GM21381 (cell line): ENCODE results near the gene NOMO2.
"Not testable (repeated sequence)": the region's sequence is repeated elsewhere in the genome, so short reads cannot be mapped to it uniquely, and the experiment has no call there.

ENCODE experiments used
- ATAC-seq: cut with Tn5 transposase; IDR thresholded peaks from one replicate; pipeline ENCODE4 v1.9.1; 2021; ENCODE audit warnings: mild to moderate bottlenecking, moderate library complexity; ENCODE audit not compliant: unreplicated experiment

Gene NOMO2

DNA sequence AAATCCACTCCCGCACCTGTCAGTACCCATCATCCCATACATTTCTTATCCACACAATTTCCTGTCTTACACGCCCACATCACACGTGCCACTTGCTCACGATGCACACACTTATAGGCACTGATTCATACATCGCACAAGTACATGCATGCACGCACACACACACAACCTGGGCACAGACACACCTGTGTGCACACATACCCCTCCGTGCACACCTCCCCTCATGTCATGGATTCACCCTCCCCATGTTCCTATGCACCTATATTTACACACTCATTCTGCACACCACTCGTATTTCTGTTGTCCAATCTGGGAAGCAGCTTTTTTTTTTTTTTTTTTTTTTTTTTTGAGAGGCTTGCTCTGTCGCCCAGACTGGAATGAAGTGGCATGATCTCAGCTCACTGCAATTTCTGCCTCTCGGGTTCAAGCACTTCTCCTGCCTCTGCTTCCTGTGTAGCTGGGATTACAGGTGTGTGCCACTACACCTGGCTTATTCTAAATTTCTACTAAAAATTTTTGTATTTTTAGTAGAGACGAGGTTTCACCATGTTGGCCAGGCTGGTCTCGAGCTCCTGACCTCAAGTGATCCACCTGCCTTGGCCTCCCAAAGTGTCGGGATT is 13.5 kb upstream of the NOMO2 start:
- ATAC-seq = not testable (repeated sequence)

DNA sequence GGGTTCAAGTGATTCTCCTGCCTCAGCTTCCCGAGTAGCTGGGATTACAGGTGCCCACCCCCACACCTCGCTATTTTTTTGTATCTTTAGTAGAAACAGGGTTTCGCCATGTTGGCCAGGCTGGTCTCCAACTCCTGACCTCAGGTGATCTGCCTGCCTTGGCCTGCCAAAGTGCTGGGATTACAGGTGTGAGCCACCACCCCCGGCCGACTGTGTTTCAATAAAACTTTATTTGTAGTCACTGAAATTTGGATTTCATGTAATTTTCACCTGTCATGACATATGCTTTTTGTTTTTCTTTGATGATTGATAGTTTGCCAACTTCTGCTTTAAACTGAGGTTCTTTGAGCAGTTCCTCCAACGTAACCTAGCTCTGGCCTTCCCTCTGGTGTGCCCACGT is 12.0 kb upstream of the NOMO2 start:
- not testable (repeated sequence) for ATAC-seq

DNA sequence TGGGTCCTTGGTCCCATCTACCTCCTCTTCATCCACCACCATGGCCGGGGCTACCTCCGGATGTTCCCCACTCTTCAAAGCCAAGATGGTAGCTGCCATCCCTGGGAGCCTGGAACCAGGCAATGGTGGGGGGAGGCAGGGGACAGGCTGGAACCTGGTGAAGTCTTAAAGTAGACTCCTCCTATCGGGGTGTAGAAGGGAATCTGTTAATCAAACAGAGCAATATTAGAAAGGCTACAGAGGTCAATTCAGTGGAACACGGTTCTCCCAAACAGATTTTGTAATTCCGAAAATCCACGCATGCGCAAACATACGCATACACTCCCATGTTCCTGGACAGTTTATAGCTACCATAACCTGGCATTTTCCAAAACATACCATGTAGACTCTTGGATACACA is 11.1 kb upstream of the NOMO2 start:
- not testable (repeated sequence) for ATAC-seq

DNA sequence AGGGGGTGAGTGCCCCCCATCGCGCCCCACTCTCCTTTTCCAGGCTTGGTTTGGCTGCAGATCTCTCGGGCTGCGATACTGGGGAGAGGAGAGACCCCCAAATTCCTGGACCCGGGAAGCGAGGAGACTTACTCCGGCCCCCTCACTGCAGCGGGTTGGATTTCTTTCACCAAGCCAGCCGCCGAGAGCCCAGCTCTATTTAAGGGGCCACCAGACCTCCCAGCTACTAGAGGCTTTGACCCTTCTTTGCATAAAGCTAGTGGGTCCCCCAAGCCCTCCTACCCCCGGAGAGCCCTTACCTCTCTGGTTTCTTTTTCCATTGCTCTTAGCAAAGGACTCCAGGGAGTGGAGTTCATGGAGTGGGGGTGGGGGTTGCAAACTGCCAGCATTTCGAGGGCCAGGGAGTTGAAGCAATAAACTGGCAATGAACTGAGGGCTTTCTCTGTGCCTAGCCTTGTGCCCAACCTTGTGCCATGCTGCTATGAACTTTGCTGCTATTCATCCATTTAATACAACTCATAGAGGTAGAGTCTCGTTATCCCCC is 9.5 kb upstream of the NOMO2 start:
- ATAC-seq = not testable (repeated sequence)

DNA sequence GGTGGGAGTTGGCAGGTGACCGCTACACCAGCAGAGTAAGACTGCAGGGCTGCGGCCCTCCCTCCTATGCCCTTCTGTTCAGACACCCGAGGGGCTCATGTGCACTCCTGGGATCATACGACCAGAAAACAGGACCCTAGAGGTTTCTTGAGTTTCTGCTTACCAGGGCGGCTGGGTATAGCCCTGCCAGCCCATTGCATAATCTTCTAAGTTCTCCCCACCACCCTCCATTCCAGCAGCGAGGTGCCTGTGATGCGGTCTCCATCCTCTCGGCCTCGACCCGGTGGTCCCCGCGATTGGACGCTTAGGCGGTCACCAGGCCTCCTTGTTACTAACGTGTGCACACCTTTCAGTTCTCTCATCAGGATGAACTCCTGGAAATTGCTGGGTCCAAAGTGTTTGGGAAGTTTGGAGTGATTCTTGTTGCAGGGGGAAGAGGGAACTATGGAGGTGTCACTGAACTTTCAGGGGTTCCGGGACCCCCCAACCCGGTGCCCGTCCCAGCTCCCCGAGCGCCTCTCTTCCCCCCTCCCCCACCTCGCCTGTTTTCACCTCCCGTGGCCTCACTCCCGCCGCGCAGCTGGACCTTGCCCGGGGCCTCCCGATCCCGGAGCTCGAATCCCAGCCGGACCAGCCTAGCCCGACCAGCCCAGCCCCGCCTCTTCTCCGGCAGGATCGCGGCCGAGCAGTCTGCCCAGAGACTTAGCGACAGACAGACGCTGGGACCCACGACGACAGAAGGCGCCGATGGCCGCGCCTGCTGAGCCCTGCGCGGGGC is 8.8 kb upstream of the NOMO2 start:
- not testable (repeated sequence) for ATAC-seq

DNA sequence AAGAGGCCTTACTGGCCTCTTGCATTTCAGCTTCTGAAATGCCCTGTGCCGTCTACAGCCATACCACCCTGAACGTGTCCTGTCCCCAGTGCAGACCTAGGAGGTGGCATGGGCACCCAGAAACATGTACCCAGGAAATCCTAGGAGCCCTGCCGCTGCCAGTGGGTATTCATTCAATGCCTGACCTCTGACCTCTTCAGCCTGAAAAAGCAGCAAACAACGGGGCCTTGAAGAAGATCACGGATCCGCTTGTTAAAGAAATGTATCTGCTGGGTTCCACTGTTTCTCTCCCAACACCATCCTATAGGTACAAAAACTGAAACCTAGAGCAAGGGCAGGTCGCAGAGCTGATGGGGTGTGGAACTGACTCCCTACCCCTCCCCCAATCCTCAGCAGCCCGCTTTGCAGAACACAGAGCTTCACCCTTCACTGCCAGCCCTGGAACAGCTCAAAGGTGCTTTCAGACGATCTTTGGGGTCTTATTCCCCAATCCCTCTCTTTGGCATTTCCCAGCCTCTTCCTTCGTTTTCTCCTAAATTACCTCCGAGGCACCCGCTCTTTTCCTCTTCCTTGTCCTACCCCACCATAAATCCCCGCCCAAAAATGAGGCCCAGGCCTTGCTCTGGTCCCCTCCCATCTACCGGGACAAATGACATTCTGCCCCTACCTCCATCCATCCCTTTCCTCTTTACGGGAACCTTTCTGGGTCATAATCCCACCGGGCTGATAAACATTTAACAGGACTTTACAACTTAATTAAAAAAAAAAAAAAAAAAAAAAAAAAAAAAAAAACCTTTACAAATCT is 1.3 kb downstream of the NOMO2 start:
- not testable (repeated sequence) for ATAC-seq

DNA sequence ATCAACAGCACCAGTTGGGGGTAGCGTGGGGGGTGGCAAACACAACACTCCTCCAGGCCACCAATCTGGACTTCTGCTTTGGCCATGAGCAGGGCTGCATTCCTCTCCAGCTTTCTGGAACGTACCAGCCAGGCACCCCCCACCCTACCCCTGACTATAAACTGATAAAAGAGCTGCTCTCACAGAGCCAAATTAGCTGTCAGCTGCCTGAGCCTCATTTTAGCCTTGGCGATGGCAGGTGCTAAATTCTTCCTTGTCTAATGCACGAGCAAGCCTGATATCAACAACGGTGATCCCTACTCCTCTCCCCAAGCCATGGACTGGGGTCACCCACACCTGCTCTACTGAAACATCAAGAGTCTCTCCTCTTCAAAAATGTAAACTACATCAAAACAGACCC is 8.2 kb downstream of the NOMO2 start:
- not testable (repeated sequence) for ATAC-seq

DNA sequence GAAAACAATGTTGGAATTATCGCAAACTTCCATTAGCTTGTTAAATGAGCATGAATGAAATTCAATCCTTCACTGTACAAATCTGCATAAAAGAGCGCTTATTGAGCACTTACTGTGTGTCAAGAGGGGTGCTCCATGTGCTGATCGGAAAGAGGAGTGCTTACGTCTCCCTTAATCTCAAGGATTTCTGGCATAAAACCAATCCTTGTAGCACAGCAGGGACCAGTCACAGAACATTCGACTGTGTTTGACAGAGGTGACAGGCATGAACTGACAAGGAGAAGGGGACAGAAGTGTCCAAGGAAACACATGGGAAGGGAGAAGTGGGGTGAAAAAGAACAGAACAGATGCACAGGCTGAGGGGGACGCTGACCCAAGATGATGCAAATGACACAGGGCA is 14.5 kb downstream of the NOMO2 start:
- ATAC-seq = not testable (repeated sequence)

DNA sequence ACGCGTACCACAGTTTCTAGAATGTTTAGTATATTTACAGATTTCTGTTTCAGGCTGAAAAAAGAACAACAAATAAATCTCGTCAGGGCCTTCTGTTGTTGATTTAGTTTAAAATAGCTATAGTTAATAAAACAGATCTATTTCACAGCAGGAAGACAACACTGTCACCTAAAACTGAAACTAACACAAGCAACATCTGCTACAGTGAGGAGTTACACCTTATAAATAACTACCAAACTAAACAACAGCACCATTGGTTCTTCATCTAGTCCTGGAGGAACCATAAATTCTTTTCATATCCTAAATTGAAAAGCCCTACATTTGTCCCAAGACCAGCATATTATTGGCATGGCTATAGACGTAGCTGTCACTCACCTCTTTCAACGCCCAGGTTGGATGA is 15.0 kb downstream of the NOMO2 start:
- ATAC-seq = not testable (repeated sequence)

DNA sequence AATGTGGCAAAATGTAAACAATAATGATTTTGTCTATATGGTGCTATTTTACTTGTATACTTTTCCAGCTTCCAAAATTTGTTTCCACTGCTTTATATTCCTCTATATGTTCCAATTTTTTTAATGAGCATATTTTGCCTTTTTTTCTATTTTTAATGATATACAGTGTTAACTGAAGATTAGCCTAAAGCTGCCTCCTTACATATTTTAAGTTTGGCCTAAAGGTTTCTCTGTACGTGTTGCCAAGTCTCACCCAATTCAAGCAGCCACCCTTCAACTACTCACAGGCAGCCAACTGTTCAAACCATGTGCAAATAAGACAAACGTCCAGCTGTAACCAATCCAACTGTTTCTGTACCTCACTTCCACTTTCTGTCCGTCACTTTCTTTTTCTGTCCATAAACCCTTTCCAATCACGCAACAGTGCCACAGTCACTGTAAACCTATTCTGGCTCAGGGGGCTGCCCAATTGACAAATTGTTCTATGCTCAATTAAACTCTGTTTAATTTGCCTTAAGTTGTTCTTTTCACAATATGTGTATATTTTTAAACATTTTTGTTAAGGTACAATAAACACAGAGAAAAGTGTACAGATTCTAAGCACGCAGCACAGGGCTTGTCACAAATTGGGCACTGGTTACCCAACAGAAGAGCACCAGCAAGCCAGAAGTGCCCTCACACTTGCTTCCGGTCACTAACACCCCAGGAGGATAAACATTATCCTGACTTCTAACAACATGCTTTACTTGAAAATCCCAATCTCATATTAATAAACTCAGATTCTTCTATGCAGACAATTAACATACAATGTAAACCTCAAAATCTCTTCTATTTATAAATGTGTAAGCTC is 17.4 kb downstream of the NOMO2 start:
- ATAC-seq = not testable (repeated sequence)

DNA sequence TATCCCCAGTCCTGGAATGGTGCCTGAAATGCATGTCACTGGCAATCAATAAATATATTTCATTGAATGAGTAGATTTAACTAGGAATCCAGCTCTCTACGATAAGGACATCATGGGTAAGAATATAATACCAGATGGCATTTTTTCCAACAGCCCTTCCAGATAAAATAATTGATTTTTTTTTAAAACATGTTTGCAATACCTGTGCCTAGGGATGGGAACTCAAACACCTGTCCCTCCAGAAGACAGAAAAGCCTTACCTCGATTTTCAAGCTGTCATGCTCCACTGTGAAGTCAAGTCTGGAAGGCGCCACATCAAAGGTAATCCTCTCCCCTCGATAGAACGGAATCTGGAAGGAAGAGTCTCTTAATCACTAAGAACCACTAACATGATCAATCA is 20.0 kb downstream of the NOMO2 start:
- ATAC-seq = not testable (repeated sequence)

DNA sequence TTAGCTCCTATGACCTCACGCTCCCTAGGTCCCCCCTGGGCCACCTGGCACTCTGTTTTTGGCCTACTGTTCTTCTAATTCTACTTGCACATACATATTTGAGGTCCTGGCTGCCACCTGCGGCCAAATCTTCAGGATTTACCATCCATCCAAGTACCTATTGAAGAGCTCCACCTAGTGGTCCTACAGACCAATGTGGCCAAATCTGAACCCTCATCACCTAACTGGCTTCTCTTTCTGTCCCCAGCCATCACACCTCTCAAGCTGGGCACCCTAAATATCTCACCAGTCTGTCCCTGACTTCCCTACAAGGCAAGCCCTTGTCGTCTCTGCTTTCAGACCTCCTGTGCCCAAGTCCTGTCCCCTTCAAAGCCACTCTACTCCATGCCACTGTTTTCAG is 24.9 kb downstream of the NOMO2 start:
- not testable (repeated sequence) for ATAC-seq

DNA sequence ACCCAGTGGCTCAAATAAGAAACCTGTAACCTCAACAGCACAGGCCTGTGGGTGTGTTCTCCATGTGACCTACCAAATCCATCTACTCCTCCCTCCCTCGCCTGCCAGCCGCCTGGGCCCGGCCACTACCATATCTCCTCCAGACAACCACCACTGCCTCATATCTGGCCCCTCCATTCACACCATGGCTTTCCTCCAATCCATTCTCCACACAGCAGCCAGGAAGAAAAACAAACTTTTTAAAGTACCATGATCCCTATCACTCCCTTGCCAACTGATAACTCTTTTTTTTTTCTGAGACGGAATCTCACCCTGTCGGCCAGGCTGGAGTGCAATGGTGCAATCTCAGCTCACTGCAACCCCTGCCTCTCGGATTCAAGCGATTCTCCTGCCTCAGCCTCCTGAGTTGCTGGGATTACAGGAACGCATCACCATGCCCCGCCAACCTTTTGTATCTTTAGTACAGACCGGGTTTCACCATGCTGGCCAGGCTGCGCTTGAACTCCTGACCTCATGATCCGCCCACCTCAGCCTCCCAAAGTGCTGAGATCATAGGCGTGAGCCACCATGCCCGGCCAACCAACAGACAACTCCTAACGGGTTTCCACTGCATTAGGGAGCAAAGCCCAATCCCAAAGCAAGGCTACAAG is 26.3 kb downstream of the NOMO2 start:
- ATAC-seq = not testable (repeated sequence)

DNA sequence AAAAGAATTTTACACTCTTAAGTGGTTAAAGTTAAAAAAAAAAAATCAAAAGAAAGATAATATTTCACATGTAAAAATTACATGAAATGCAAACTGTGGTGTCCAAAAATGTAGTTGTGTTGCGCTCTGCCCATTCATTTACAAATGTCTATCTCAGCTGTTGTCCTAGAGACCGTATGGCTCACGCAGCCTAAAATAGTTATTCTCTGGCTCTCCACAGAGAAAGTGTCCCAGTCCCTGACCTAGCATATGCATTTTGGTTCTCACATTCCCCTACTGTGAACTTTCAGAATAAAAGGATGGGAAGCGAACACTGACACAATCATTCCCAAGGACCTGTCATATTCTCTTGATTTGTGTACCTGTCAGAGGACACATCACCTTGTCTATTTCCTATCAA is 27.6 kb downstream of the NOMO2 start:
- ATAC-seq = not testable (repeated sequence)

DNA sequence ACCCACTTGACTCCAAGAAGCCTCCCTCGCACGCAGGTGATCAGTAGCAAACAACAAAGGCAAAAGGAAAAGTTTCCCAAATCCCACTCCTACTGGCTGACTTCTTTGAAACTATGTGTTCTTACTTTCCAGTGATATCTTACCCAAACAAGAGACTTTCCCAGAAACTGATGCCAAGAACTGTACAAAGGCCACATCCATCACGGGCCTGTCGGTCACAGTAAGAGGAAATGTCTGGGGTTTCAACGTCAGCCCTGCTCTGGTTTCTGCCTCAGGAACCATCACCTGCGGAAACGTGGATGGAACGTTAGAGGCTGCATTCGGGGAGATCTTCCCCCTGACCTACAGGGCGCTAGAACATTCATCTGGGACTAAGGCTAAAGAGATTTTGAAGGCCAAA is 30.6 kb downstream of the NOMO2 start:
- not testable (repeated sequence) for ATAC-seq

DNA sequence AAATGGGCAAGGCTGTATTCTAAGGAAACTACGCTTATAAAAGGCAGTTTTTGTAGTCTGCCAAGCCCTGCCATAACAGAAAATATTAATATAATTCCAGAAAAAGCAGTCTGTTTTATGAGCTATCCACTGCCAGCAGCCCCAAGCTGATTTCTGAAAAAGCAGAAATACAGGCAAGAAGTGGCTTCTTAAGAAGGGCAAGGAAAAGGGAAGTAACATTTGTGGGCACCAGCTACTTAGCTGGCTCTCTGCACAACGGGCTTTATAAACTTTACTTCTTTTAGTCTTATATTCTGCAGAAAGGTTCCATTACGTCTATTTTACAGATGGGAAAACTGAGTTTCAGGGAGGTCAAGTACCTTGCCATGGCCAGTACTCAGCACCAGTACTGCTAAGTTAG is 31.6 kb downstream of the NOMO2 start:
- ATAC-seq = not testable (repeated sequence)

DNA sequence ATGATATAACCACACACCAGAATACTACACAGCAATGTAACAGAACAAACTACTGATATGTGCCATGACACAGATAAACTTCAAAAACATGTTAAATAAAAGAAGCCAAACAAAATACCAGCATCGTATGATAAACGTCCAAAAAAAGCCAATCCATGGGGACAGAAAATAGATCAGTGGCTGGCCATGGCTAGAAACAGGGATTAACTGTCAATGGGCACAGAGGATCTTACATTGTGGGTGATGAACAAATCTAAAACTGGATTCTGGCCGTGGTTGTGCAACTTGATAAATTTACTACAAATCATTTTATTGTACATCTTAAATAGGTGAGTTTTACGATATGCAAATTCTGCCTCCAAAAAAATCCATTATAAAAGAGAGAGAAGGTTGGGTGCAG is 35.4 kb downstream of the NOMO2 start:
- not testable (repeated sequence) for ATAC-seq

DNA sequence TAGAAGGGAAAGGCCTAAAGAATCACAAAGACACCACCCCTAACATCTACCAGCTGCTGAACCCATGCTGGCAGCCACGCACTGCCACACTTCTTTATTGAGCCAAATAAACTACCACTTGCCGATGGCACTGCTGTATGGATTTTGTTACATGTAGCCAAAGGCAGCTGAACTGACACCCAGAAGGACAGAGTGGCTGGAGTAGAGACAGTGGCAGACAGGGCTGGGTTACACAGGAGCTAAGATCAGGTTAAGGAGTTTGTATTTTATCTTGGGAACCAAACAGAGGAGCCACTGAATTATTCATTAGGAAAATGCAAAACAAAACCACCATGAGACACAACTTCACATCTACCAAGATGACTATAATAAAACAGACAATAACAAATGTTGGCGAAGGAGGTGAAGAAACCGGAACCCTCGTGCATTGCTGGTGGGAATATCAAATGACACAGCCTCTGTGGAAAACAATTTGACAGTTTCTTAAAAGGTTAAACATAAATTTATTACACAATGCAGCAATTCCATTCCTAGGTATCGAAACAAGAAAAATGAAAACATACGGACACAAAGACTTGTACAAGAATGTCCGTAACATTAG is 35.9 kb downstream of the NOMO2 start:
- ATAC-seq = not testable (repeated sequence)

DNA sequence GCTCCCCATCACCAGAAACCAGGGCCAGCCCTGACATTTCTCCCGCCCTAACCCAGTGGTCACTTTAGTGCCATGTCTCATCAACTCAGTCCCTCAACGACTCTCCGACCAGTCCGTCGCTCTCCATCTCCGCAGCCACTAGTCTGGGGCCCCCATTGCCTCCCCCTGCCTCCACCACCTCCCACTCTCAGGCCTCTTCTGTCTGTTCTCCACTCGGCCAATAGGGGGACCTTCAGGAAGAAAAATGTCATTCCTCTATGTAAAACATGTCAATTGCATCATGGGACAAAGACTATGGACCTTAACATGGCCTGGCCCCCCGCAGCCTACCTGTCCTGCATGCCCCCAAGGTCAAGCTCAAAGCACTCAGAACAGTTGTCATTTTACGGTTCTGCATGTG is 39.3 kb downstream of the NOMO2 start:
- not testable (repeated sequence) for ATAC-seq
